ENCODE data around the gene CORO2A. TPM values are rescaled to one million over a fixed set of nuclear protein-coding genes. Genes with fewer than 3 reads are reported as not detected.

Gene CORO2A
- total and polyA plus RNA-seq, 2 of the 8 experiments (the other 6 are each of a cell fraction or from before 2014, with no cell fraction given) = 13.7 to 27.9 TPM

DNA sequence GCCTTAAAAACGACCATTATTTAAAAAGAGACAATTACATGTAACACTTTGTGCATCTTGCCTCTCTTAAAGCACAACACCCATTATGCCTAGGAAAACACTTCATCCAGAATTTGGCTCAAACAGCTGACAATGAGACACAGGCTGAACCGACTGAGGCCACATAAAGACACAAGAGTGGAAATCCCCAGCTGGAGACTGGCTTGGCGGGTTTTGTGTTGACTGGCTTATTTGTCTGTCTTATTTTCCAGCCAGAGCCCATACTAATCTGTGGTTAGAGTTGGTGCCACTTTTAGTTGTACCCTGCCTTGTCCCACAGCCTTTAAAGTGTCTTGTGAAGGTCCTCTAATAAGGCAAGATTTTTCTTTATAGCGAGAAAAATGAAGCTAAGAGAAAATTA is 94.6 kb downstream of the CORO2A start:
- no peak overlapping the region for H2BK120ac ChIP-seq (replicated peaks; ENCODE audit: low read depth, low read length)
- H3K56ac ChIP-seq (replicated peaks; ENCODE audit: insufficient read length, low read depth, low read length) = no peak overlapping the region
- no peak overlapping the region for H2BK12ac ChIP-seq (ENCODE audit: low read depth, low read length)
- no peak overlapping the region for H3K9ac ChIP-seq (replicated peaks in 1 of 4; ENCODE audit: extremely low read depth in 1 of 4, low read depth in 3 of 4, low read length in 3 of 4)
- no peaks in the 10 kb centered on the region for H3K79me2 ChIP-seq (ENCODE audit: control insufficient read depth in 1 of 2, insufficient read depth in 2 of 2, low read length in 2 of 2)
- POLR2A ChIA-PET (ENCODE audit: partially characterized antibody) = interaction anchor here (1.1 kb wide), 1 partner anchor 13 kb away, joined by 3 read pairs; no protein-coding TSS in a partner anchor
- no peaks in the 10 kb centered on the region for H3K9me3 ChIP-seq (ENCODE audit: insufficient read depth in 2 of 2, low read depth in 1 of 2, low read length in 1 of 2)
- no peak overlapping the region for H3K4me3 ChIP-seq (ENCODE audit: extremely low read depth in 1 of 4, insufficient read depth in 2 of 4, low read depth in 3 of 4, low read length in 4 of 4)
- 86% methylated on average over 4 of the region's 4 CpGs; no CpG with 5 or more reads in 1 of the 2 experiments for WGBS, 2 experiments (ENCODE audit: extremely low coverage in 1 of 2, insufficient coverage in 1 of 2, insufficient read length in 1 of 2, insufficient replicate concordance in 2 of 2, low coverage in 1 of 2, low lambda C conversion rate in 2 of 2, missing lambda C conversion rate in 1 of 2)
- no peak overlapping the region for H4K5ac ChIP-seq (ENCODE audit: insufficient read length, low read depth, low read length)
- H2AFZ ChIP-seq (ENCODE audit: low read length) = no peak overlapping the region
- FAIRE-seq = no peak
- H3K4ac ChIP-seq (replicated peaks; ENCODE audit: insufficient read length, low read depth, low read length) = no peak overlapping the region
- no peak overlapping the region for H3K18ac ChIP-seq (ENCODE audit: extremely low read depth, low read length)
- H3K36me3 ChIP-seq (ENCODE audit: control insufficient read depth in 2 of 4, insufficient read depth in 4 of 4, low read length in 3 of 4) = peaks cover 0 to 3% (median 0%) of the 10 kb centered on the region in 4 experiments; a peak in 2 of 8 replicates
- no peak overlapping the region for H4K91ac ChIP-seq (replicated peaks; ENCODE audit: insufficient read length, low read length)
- no peak overlapping the region for H3K27ac ChIP-seq (ENCODE audit: low read depth, low read length)
- no peak overlapping the region for H3K23ac ChIP-seq (ENCODE audit: insufficient read length)
- H3K27me3 ChIP-seq (replicated peaks in 1 of 4; ENCODE audit: control insufficient read depth in 3 of 4, extremely low read depth in 1 of 4, insufficient read depth in 3 of 4, low read length in 3 of 4) = no peaks in the 10 kb centered on the region
- no peak overlapping the region for H3K14ac ChIP-seq (ENCODE audit: insufficient read length)
- H2BK5ac ChIP-seq (ENCODE audit: low read depth, low read length) = no peak overlapping the region
- DNase-seq (ENCODE audit: low read depth in 1 of 2, low spot score in 2 of 2) = no peak
- no peak overlapping the region for H2AK5ac ChIP-seq (ENCODE audit: low read depth, low read length)
- CTCF ChIA-PET (ENCODE audit: partially characterized antibody) = interaction anchor here (0.8 to 1.9 kb wide), 5 partner anchors 9 to 63 kb away, joined by 3 to 6 read pairs (median 3); no protein-coding TSS in a partner anchor
- H3K23me2 ChIP-seq (ENCODE audit: low read depth, low read length) = 0 out of 2 replicates have a peak, but pooled peaks cover 3% of the 10 kb centered on the region
- no peak overlapping the region for H2BK20ac ChIP-seq (ENCODE audit: low read length)
- no peak for TF ChIP-seq POLR2AphosphoS5 (IDR thresholded peaks at IDR 0.05; ENCODE audit: low read depth, low read length)
- TF ChIP-seq CHD2 (IDR thresholded peaks at IDR 0.05; ENCODE audit: low read length) = no peak
- no peaks in the 10 kb centered on the region for H3K79me1 ChIP-seq (ENCODE audit: low read depth, low read length)
- no peak overlapping the region for H3K4me2 ChIP-seq (ENCODE audit: insufficient read depth in 1 of 2, low read depth in 2 of 2, low read length in 2 of 2)
- peaks cover 0 to 2% of the 10 kb centered on the region in 2 experiments for H4K20me1 ChIP-seq (replicated peaks in 1 of 2; ENCODE audit: control insufficient read depth in 1 of 2, insufficient read depth in 2 of 2, low read length in 2 of 2)
- H3K4me1 ChIP-seq (replicated peaks in 1 of 4; ENCODE audit: control insufficient read depth in 3 of 4, insufficient read depth in 4 of 4, low read length in 3 of 4) = peaks cover 0 to 5% (median 1%) of the 10 kb centered on the region in 4 experiments; a peak in 3 of 7 replicates
- no peak overlapping the region for H4K8ac ChIP-seq (ENCODE audit: extremely low read depth, insufficient read depth, low read length)
- H2BK15ac ChIP-seq (ENCODE audit: low read length) = no peak overlapping the region
